H1 (cell line): ENCODE data around the gene BRSK2. TPM values are rescaled to one million over a fixed set of nuclear protein-coding genes. Genes with fewer than 3 reads are reported as not detected.

ENCODE experiments used
- CTCF ChIA-PET: fragments of 300-600 bp; sonication (Branson Sonifier 250); formaldehyde crosslinking; loops from one replicate; lab custom pipeline; 2021; ENCODE audit not compliant: partially characterized antibody; lab: Charles Lee
- POLR2A ChIA-PET: fragments of 300-600 bp; sonication (Branson Sonifier 250); formaldehyde crosslinking; loops from one replicate; lab custom pipeline; 2021; ENCODE audit warnings: inconsistent platforms; ENCODE audit not compliant: partially characterized antibody; lab: Charles Lee
- DNase-seq, 2 experiments: peaks; one replicate each; pipeline versions ENCODE4 v3.0.0 to v3.0.0-alpha.2; 2010 to 2022; ENCODE audit warnings: low spot score in 2 of 2, low read depth in 1 of 2, mixed read lengths in 1 of 2
- FAIRE-seq: peaks from 2 replicates; lab custom pipeline; 2011; peaks lifted over from hg19 to GRCh38; lab: Jason Lieb, UNC
- H2AFZ ChIP-seq: 2 replicates; pipeline ENCODE4 v1.8.1; 2012; ENCODE audit warnings: low read length, inconsistent platforms
- H2AK5ac ChIP-seq: 2 replicates; pipeline ENCODE4 v1.6.1; 2013; ENCODE audit warnings: low read depth, low read length
- H2BK120ac ChIP-seq: replicated peaks from 2 replicates; pipeline ENCODE3; 2013; ENCODE audit warnings: low read depth, low read length, inconsistent platforms
- H2BK12ac ChIP-seq: 2 replicates; pipeline ENCODE4 v1.6.1; 2013; ENCODE audit warnings: low read depth, low read length
- H2BK15ac ChIP-seq: 2 replicates; pipeline ENCODE4 v1.6.1; 2013; ENCODE audit warnings: low read length
- H2BK20ac ChIP-seq: 2 replicates; pipeline ENCODE4 v1.6.1; 2013; ENCODE audit warnings: low read length
- H2BK5ac ChIP-seq: 2 replicates; pipeline ENCODE4 v1.6.1; 2013; ENCODE audit warnings: low read depth, low read length
- H3K14ac ChIP-seq: 2 replicates; pipeline ENCODE4 v1.6.1; 2013; ENCODE audit warnings: inconsistent platforms; ENCODE audit not compliant: insufficient read length
- H3K18ac ChIP-seq: 2 replicates; pipeline ENCODE4 v1.6.1; 2013; ENCODE audit warnings: low read length; ENCODE audit errors: extremely low read depth
- H3K23ac ChIP-seq: 2 replicates; pipeline ENCODE4 v1.6.1; 2013; ENCODE audit warnings: inconsistent platforms; ENCODE audit not compliant: insufficient read length
- H3K23me2 ChIP-seq: 2 replicates; pipeline ENCODE4 v1.6.1; 2013; ENCODE audit warnings: low read depth, low read length
- H3K27ac ChIP-seq: 2 replicates; pipeline ENCODE4 v1.6.1; 2011; ENCODE audit warnings: low read depth, low read length, inconsistent platforms
- H3K27me3 ChIP-seq, 4 experiments: replicated peaks in 1 of 4; 1 replicate in 1 of 4; 2 replicates in 3 of 4; pipeline versions ENCODE4 v1.6.1 to v1.8.1; 2011 to 2013; ENCODE audit warnings: low read length in 3 of 4, mild to moderate bottlenecking in 3 of 4, inconsistent platforms in 2 of 4, mixed read lengths in 2 of 4, moderate library complexity in 1 of 4; ENCODE audit not compliant: control insufficient read depth in 3 of 4, insufficient read depth in 3 of 4; ENCODE audit errors: extremely low read depth in 1 of 4
- H3K36me3 ChIP-seq, 4 experiments: 2 replicates each; pipeline versions ENCODE4 v1.6.1 to v1.8.1; 2011 to 2013; ENCODE audit warnings: mild to moderate bottlenecking in 4 of 4, low read length in 3 of 4, moderate library complexity in 2 of 4, control low read depth in 1 of 4, inconsistent platforms in 1 of 4; ENCODE audit not compliant: insufficient read depth in 4 of 4, control insufficient read depth in 2 of 4
- H3K4ac ChIP-seq: replicated peaks from 2 replicates; pipeline ENCODE3; 2013; ENCODE audit warnings: low read length, low read depth, mixed read lengths, inconsistent platforms; ENCODE audit not compliant: insufficient read length
- H3K4me1 ChIP-seq, 4 experiments: replicated peaks in 1 of 4; 1 replicate in 1 of 4; 2 replicates in 3 of 4; pipeline versions ENCODE4 v1.6.1 to v1.8.1; 2011 to 2013; ENCODE audit warnings: low read length in 3 of 4, inconsistent platforms in 2 of 4, mixed read lengths in 1 of 4; ENCODE audit not compliant: insufficient read depth in 4 of 4, control insufficient read depth in 3 of 4
- H3K4me2 ChIP-seq, 2 experiments: 2 replicates each; pipeline versions ENCODE4 v1.6.1 to v1.8.1; 2011 to 2013; ENCODE audit warnings: low read depth in 2 of 2, low read length in 2 of 2, control low read depth in 1 of 2, inconsistent platforms in 1 of 2, mild to moderate bottlenecking in 1 of 2; ENCODE audit not compliant: insufficient read depth in 1 of 2
- H3K4me3 ChIP-seq, 4 experiments: fragments of 200-600, 300-600 bp in 1 of 4; sonication (generic), shearing (Covaris generic), sonication (Bioruptor Twin) in 1 of 4; 2 replicates each; pipeline versions ENCODE4 v1.5.1 to v1.8.1; 2011 to 2016; ENCODE audit warnings: low read length in 4 of 4, low read depth in 3 of 4, control low read depth in 2 of 4, inconsistent platforms in 2 of 4, mild to moderate bottlenecking in 2 of 4, mixed read lengths in 1 of 4, moderate library complexity in 1 of 4; ENCODE audit not compliant: insufficient read depth in 2 of 4; ENCODE audit errors: extremely low read depth in 1 of 4
- H3K56ac ChIP-seq: replicated peaks from 2 replicates; pipeline ENCODE3; 2013; ENCODE audit warnings: low read depth, mild to moderate bottlenecking, mixed read lengths, low read length, inconsistent platforms; ENCODE audit not compliant: insufficient read length
- H3K79me1 ChIP-seq: 2 replicates; pipeline ENCODE4 v1.6.1; 2013; ENCODE audit warnings: low read depth, low read length, control low read depth
- H3K79me2 ChIP-seq, 2 experiments: 2 replicates each; pipeline versions ENCODE4 v1.6.1 to v1.8.1; 2012 to 2013; ENCODE audit warnings: low read length in 2 of 2, mild to moderate bottlenecking in 2 of 2, inconsistent platforms in 1 of 2; ENCODE audit not compliant: insufficient read depth in 2 of 2, control insufficient read depth in 1 of 2
- H3K9ac ChIP-seq, 4 experiments: replicated peaks in 1 of 4; 1 replicate in 1 of 4; 2 replicates in 3 of 4; pipeline versions ENCODE4 v1.6.1 to v1.8.1; 2011 to 2013; ENCODE audit warnings: low read depth in 3 of 4, low read length in 3 of 4, control low read depth in 2 of 4, mild to moderate bottlenecking in 2 of 4, moderate library complexity in 2 of 4, inconsistent platforms in 1 of 4; ENCODE audit errors: extremely low read depth in 1 of 4
- H3K9me3 ChIP-seq, 2 experiments: 2 replicates each; pipeline versions ENCODE4 v1.6.1 to v1.8.1; 2012 to 2013; ENCODE audit warnings: mild to moderate bottlenecking in 2 of 2, moderate library complexity in 2 of 2, control low read depth in 1 of 2, inconsistent platforms in 1 of 2, low read depth in 1 of 2, low read length in 1 of 2, mixed read lengths in 1 of 2; ENCODE audit not compliant: insufficient read depth in 2 of 2
- H4K20me1 ChIP-seq, 2 experiments: replicated peaks in 1 of 2; 2 replicates each; pipeline versions ENCODE3 to v1.8.1; 2011 to 2013; ENCODE audit warnings: inconsistent platforms in 2 of 2, low read length in 2 of 2, mild to moderate bottlenecking in 1 of 2; ENCODE audit not compliant: insufficient read depth in 2 of 2, control insufficient read depth in 1 of 2
- H4K5ac ChIP-seq: 2 replicates; pipeline ENCODE4 v1.6.1; 2013; ENCODE audit warnings: low read length, low read depth, mixed read lengths, inconsistent platforms; ENCODE audit not compliant: insufficient read length
- H4K8ac ChIP-seq: 2 replicates; pipeline ENCODE4 v1.8.0; 2013; ENCODE audit warnings: mild to moderate bottlenecking, moderate library complexity, low read length, inconsistent platforms; ENCODE audit not compliant: insufficient read depth; ENCODE audit errors: extremely low read depth
- H4K91ac ChIP-seq: replicated peaks from 2 replicates; pipeline ENCODE3; 2013; ENCODE audit warnings: low read length, mixed read lengths, inconsistent platforms; ENCODE audit not compliant: insufficient read length
- BRCA1 ChIP-seq: IDR thresholded peaks from 2 replicates; pipeline ENCODE4 v1.6.1; 2012; ENCODE audit warnings: low read depth, low read length, improper control_type of control experiment
- CBX8 ChIP-seq: fragments of 300-800, 300-1000 bp; sonication (generic); IDR thresholded peaks from 2 replicates; pipeline ENCODE4 v1.7.1; 2016; ENCODE audit warnings: low read depth, low read length, borderline replicate concordance
- SP2 ChIP-seq: IDR thresholded peaks from 2 replicates; pipeline ENCODE4 v1.6.1; 2012; ENCODE audit warnings: mild to moderate bottlenecking, low read length, inconsistent platforms
- SUZ12 ChIP-seq: fragments of 200-600 bp; sonication (generic); IDR thresholded peaks from 2 replicates; pipeline ENCODE4 v1.6.1; 2012; ENCODE audit warnings: mild to moderate bottlenecking, inconsistent platforms, low read length, moderate library complexity, mixed read lengths
- WGBS, 2 experiments: shearing (Covaris generic) in 1 of 2; methylation state at CpG; one replicate each; pipeline versions ENCODE4 v1.1.6 to v1.1.7; 2013 to 2015; ENCODE audit warnings: low lambda C conversion rate in 2 of 2, mixed read lengths in 2 of 2, inconsistent platforms in 1 of 2, low coverage in 1 of 2, missing lambda C conversion rate in 1 of 2; ENCODE audit not compliant: insufficient replicate concordance in 2 of 2, insufficient coverage in 1 of 2, insufficient read length in 1 of 2; ENCODE audit errors: extremely low coverage in 1 of 2, missing lambda C conversion rate in 1 of 2; 5-methylcytosine and 5-hydroxymethylcytosine counted together
- polyA plus RNA-seq, 7 experiments: library from polyadenylated mRNA; depleted of rRNA in 3 of 7; stranded (reverse) in 5 of 7; unstranded in 2 of 7; fragments of >200 nt in 5 of 7; fragments of 200-250 nt in 2 of 7; gene quantifications; 1 replicate in 5 of 7; 2 replicates in 1 of 7; 4 replicates in 1 of 7; pipeline versions ENCODE4 v1.2.1 to v1.2.3, GENCODE V29; 2011 to 2013; ENCODE audit warnings: missing spikeins in 2 of 7, mixed read lengths in 2 of 7
- total RNA-seq: library from RNA; stranded (reverse); fragmentation: NEBNext Ultra II Directional; extraction: Animal tissue kit (Norgen Biotek cat#: 25700); gene quantifications from 2 replicates; pipeline ENCODE4 v1.2.1, GENCODE V29; 2021

Gene BRSK2
- total and polyA plus RNA-seq, 2 of the 8 experiments (the other 6 are each of a cell fraction or from before 2014, with no cell fraction given) = 17.3 to 27.1 TPM

- H4K91ac ChIP-seq = no peak overlapping the region
- H3K18ac ChIP-seq = no peak overlapping the region
- H4K5ac ChIP-seq = no peak overlapping the region
- TF ChIP-seq SP2 = no peak
- no peak for TF ChIP-seq BRCA1
- TF ChIP-seq SUZ12 = no peak
- TF ChIP-seq CBX8 = no peak
- TF ChIP-seq, all 59 proteins: peak for 0
- no peak overlapping the region for H2BK15ac ChIP-seq
- H2BK12ac ChIP-seq = no peak overlapping the region
- H2AFZ ChIP-seq = no peak overlapping the region
- ChIA-PET POLR2A (no interaction called here), CTCF (interaction anchor here (1.4 to 2.0 kb wide), 2 partner anchors 12 kb away, joined by 5 to 7 read pairs; no protein-coding TSS in a partner anchor)
- H3K14ac ChIP-seq = no peak overlapping the region
- H3K79me2 ChIP-seq = peaks cover 3 to 21% of the 10 kb centered on the region in 2 experiments; a peak in 3 of 4 replicates
- H4K8ac ChIP-seq = no peak overlapping the region
- H3K9me3 ChIP-seq = peaks cover 0 to 2% of the 10 kb centered on the region in 2 experiments; a peak in 2 of 4 replicates
- H3K4me2 ChIP-seq = no peak overlapping the region
- H3K56ac ChIP-seq = no peak overlapping the region
- H3K9ac ChIP-seq = no peak overlapping the region
- DNase-seq (no peak), FAIRE-seq (no peak)
- H3K36me3 ChIP-seq = no peaks in the 10 kb centered on the region
- no peak overlapping the region for H3K4ac ChIP-seq
- no peak overlapping the region for H2BK5ac ChIP-seq
- no peak overlapping the region for H2BK20ac ChIP-seq
- no peak overlapping the region for H3K4me3 ChIP-seq
- H2BK120ac ChIP-seq = no peak overlapping the region
- no peaks in the 10 kb centered on the region for H3K27me3 ChIP-seq
- 0 out of 2 replicates have a peak, but pooled peaks cover 5% of the 10 kb centered on the region for H3K23me2 ChIP-seq
- peaks cover 0 to 13% of the 10 kb centered on the region in 2 experiments for H4K20me1 ChIP-seq
- WGBS, 2 experiments = 84% methylated on average over 3 of the region's 3 CpGs; no CpG with 5 or more reads in 1 of the 2 experiments
- H3K23ac ChIP-seq = no peak overlapping the region
- H2AK5ac ChIP-seq = no peak overlapping the region
- H3K4me1 ChIP-seq = peaks cover 1 to 3% (median 3%) of the 10 kb centered on the region in 4 experiments; a peak in 5 of 7 replicates
- peaks cover 12% of the 10 kb centered on the region for H3K79me1 ChIP-seq
- no peak overlapping the region for H3K27ac ChIP-seq
These were observed 104.0 kb downstream of the BRSK2 start for GRCh38 chr11:1493650-1494244.
